ENCODE results near the gene FOXJ1.

FOXJ1 gene

DNA sequence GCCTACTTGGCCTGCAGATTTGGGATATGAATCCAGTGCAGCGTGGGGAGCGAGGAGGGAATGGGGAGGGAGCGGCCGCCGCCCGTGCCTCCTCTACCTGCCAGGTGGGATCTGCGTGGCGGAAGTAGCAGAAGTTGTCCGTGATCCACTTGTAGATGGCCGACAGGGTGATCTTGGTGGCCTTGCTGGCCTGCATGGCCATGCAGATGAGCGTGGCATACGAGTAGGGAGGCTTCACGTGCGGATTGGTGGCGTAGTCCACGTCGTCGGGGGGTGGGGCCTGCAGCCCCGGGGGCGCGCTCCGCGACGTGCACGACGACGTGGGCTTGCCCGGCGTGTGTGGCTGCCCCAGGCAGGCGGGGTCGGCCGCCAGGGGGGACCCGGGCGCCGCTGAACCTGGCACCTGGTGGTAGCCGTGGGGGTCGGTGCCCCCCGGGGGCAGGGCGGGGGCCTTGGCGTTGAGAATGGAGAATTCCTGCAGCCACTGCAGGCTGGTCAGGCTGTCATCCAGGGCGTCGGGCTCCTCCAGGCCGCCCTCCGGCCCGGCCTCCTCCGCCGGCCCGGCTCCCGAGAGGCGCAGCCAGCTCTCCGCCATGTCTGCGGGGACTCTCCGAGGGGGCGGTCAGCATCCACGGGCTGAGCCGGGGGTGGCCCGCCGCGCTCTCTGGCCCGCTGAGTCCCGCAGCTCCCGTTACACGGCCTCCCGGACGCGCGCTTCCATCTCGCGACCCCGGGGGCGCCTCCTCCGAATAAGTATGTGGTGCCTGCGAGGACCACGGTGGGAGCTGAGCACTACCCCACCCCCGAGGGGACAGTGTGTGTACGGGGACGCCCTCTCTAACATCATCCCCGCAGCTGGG, 1.0 kb downstream of the FOXJ1 start:
- DNase-seq, result peak; percentile 60

DNA sequence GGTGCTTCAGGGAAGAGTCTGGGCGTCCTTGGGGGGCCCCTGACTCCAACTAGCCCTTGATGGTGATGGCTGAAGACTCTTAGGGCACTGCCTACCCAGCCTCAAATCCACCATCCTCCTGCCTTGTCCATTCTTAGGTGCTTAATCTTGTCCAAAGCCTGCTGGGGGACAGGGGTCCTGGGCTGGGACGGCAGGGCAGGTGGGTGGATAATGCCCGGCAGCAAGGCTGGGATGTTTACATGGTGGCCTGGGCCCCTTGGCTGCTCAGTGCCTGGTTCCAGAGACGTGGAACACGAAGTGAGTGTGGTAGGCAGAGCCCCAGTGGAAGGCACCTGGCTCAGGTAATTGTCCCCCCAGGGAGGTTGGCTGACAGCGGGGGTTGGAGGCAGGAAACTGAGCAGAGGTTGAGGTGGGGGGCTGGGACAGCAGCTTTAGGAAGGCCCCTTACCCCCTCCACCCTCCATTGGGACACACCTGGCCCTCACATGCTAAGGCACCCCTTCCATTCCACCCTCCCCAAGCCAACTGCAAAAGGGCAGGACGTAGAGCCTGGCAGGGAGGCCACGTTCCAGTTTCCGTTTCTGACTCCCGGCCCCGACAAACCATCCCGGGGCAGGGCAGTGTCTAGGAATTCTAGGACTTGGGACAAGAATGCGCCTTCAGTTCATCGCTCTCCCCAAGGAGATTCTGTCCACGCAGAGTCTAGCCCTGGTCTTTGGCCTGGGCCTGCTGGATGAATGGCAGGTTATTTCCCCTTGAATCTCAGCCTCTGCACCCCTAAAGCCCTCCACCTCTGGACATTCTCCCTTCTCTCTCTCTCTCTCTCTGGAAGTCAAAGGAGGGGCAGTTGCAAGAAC, 1.9 kb downstream of the FOXJ1 start:
- DNase-seq, result no peak

DNA sequence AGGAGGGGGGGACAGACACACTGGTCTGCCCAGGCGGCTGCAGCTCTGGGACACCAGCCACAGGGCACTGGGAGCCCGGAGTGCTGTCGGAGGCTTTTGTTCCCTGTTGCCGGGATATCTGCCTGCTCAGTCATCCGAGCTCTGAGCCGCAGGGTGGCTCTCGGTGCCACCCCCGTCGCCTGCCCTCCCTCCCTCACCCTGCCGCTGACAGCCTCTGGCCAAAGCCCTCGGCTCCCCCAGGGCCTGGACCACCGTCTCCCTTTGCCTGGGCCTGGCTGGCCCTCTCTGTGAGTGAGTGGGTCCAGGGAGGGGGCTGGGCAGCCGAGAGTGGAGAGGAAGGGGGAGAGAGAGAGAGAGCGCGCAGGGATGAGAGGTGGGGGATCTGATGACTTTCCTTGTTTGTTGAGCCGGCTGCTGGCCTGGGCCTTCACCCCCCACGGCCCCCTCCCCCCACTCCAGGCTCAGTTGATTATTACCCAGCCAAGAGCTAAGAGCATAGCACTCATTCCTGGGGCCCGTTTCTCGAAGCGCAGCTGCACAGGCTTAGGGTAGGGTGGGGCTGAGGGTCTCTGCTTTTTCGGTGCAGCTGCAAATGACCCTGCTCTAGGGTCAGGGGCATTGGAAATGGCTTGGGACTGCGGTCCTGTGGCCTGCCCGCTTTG, 2.7 kb downstream of the FOXJ1 start:
- no peak for DNase-seq

DNA sequence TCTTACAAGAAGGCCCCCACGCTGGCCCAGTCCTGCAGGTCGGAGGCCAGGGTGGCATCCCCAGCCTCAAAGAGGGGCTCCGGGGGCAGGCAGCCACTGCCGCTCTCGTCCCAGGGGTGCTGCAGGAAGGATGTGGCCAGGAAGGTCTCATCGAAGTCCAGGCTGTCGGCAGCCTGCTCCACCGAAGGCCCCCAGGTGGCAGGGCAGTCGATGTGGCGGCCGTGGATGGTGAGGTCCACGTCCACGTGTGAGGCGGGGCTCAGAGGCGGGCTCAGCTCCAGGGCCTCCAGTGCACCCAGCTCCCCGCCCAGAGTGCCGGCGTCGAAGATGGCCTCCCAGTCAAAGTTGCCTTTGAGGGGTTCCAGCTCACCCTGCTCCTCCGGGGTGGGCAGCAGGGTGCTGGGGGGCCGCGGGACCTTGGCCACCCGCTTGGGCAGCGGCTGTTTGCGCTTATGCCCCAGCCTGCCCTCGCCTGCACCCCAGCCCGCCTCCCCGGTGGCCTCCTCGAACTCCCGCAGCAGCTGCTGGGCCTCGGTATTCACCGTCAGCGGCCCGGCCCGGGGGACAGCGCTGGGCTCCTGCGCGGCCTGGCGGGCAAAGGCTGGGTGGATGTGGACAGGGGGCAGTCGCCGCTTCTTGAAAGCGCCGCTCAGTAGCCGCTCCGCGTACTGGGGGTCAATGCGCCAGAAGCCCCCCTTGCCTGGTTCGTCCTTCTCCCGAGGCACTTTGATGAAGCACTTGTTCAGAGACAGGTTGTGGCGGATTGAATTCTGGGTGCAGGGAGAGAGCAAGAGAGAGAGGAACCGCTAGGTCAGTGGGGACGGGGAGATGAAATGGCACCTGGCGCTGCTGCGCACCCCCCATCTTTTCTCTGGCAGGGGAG, 3.5 kb downstream of the FOXJ1 start:
- no peak for DNase-seq

- DNase-seq, result no peak
These were observed 4.1 kb downstream of the FOXJ1 start for GRCh38 chr17:76137001-76137350.

DNA sequence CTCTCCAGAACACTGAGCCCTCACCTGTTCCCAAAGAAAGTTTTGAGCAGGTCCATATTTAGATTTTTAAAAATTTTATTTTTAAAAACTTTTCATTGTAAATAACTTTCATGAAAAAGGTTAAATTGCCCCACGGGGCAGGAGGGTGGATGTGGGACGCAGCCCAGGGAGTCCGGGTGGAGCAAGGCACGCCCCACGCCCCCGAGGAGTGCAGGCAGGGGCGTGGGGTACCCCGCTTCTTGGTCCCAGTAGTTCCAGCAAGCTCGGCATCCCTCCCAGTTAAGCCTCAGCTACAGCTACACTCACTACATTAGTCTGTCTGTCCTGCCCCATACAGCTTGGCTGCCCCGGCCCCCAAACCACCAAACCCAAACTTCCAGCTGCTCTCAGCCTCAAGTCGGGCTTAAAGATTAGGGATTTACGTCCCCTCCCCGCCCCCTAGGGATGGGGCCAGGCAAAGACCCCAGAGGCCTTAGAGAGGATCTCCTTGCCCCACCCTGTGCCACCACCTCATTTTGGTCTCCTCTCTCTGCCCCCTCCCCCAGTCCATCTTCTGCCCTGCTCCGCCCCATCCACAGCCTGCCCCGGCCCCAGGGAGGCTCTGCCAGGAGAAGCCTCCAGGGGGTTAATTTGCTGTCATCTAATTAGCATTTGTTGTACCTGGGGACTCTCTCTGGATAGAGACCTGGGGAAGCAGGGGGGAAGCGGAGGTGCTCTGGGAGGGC, 4.6 kb downstream of the FOXJ1 start:
- DNase-seq, result no peak

- DNase-seq, result no peak
These were observed 5.2 kb downstream of the FOXJ1 start for GRCh38 chr17:76135810-76136188.

- DNase-seq, result no peak
These were observed 5.9 kb downstream of the FOXJ1 start for GRCh38 chr17:76134911-76135809.

GRCh38 chr17:76132574-76133338, 8.3 kb downstream of the FOXJ1 start:
- no peak for DNase-seq

- no peak for DNase-seq
These were observed 9.1 kb downstream of the FOXJ1 start for GRCh38 chr17:76131692-76132573.

- no peak for DNase-seq
These were observed 9.9 kb downstream of the FOXJ1 start for GRCh38 chr17:76131051-76131691.

- DNase-seq, result no peak
These were observed 10.6 kb downstream of the FOXJ1 start for GRCh38 chr17:76130473-76130872.

DNA sequence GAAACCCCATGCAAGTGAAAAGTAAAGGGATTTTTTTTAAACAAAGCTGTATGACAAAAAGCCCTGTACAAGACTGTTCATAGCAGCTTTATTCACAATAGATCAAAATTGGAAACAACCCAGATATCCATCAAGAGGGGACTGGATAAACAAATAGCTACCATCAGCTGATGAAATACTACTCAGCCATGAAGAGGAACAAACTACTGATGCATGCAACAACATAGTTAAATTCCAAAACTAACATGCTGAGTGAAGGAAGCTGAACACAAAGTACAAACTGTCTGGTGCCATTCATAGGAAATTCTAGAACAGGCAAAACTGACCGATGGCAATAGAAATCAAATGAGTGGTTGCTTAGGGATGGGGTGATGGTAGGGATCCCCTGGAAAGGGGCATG, 15.1 kb downstream of the FOXJ1 start:
- DNase-seq, result no peak

GRCh38 chr17:76125391-76125675, 15.7 kb downstream of the FOXJ1 start:
- DNase-seq, result no peak

- DNase-seq, result no peak
These were observed 16.3 kb downstream of the FOXJ1 start for GRCh38 chr17:76124582-76125390.

DNA sequence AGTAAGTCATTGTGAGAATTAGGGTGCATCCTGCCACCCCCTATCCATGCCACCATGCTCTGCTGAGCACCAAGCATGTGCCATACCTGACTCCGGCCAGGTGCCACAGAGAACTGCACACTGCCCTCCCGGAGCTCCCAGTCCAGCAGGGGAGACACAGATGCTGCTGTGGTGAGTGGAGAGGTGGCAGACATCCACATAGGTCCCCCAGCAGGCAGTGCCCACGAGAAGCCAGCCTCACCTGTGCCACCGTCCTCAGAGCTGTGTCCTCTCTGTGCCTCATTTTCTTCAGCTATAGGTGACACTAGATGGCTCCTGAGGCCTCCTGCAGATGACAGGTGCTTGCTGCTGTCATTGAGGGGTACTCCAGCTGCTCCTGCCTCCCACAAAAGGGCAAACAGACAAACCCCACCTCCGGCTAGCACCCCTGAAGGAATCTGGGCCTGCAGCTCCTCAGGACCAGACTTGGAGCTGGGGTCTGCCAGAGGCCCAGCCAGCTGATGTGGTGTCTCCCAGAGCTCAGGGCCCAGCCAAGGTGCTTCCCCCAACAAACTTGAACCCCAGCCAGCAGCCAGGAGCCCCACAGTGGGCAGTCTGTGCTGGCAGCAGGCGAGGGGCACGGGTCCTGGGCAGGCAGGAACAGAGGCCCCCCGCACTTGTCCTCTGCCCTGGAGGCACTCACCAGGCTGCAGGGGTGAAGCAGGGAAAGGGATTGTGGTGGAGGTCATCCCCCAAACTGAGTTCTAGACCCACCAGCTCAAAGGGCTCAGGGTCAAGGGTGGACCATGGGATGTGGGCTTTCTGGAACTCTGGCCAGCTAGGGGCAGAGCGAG, 17.1 kb downstream of the FOXJ1 start:
- no peak for DNase-seq

GRCh38 chr17:76123191-76123499, 17.9 kb downstream of the FOXJ1 start:
- DNase-seq, result no peak
